GM21786 (cell line): ENCODE data around the gene AIFM3.
"Not testable (repeated sequence)": the region's sequence is repeated elsewhere in the genome, so short reads cannot be mapped to it uniquely, and the experiment has no call there.

Experiments used
- ATAC-seq: cut with Tn5 transposase; IDR thresholded peaks from one replicate; pipeline ENCODE4 v1.9.1; 2021; ENCODE audit not compliant: unreplicated experiment

AIFM3 gene

DNA sequence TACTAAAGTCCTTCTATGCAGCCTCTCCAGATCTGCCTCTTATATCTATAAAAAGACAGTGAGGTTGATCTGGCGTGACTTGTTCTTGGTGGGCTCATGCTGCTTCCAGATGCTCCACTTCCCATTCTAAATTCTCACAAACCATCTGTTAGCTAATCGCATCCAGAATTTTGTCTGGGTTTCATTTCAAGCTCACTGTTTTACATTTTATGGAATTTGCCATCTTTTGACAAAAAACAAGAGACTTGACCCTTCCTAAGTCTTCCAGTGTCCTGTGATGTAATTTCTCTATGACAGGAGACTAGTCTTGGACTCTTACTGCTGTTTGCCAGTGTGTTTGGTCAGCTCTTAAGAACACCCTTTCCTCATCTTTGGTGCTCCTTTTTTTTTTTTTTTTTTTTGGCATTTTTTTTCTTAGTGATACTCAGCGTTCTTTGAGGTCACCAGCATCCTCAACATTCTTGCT, 26.8 kb upstream of the AIFM3 start:
- no peak for ATAC-seq

GRCh38 chr22:20940904-20941385, 26.1 kb upstream of the AIFM3 start:
- no peak for ATAC-seq

DNA sequence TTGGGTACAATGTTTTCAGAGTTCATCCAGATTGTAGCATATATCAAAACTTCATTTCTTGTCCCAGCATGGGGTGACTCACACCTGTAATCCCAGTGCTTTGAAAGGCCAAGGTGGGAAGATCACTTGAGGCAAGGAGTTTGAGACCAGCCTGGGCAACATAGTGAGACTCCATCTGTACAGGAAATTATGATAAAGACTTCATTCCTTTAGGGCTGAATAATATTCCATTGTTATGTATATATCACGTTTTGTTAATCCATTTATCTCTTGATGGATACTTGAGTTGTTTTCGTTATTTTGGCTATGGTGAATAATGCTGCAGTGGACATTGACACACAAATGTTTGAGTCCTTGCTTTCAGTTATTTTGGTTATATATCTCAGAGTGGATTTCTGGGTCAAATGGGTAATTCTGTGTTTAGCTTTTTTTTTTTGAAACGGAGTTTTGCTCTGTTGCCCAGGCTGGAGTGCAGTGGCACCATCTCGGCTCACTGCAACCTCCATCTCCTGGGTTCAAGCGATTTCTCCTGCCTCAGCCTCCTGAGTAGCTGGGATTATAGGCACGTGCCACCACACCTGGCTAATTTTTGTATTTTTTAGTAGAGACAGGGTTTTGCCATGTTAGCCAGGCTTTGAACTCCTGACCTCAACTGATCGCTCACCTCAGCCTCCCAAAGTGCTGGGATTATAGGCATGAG, 24.7 kb upstream of the AIFM3 start:
- ATAC-seq, result not testable (repeated sequence)

DNA sequence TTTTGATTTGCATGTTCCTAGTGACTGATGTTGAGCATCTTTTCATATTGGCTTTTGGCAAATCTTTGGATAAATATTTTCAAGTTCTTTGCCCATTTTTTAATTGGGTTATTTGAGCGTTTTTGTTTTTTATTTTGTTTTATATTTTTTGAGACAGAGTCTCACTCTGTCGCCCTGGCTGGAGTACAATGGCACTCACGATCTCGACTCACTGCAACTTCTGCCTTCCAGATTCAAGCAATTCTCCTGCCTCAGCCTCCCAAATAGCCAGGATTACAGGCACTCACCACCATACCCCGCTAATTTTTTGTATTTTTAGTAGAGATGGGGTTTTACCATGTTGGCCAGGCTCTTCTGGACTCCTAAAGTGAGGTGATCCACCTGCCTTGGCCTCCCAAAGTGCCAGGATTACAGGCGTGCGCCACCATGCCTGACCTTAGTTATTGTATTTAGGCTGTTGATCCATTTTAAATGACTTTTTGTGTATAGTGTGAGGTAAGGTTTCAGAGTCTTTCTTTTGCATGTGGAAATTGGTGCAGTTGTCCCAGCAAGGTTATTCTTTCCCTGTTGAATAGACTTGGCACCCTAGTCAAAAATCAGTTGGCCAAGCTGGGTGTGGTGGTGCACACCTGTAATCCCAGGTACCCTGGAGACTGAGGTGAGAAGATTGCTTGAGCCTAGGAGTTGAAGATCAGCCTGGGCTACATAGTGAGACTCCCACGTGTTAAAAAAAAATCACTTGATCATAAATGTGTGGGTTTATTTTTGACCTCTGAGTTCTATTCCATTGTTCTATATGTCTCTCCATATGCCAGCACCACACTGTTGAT, 23.7 kb upstream of the AIFM3 start:
- ATAC-seq, result no peak

DNA sequence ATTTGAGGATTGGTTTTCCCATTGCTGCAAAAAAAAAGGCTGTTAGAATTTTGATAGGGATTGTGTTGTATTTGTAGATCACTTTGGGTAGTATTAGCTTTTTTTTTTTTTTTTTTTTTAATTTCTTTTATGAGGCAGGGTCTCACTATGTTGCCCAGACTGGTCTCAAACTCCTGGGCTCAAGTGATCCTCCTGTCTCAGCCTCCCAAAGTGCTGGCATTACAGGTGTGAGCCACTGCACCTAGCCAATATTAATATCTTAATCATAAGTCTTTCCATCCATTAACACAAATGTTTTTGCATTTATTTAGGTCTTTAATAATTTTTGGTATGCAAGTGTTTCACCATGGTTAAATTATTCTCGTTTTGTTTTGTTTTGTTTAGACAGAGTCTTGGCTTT, 23.0 kb upstream of the AIFM3 start:
- ATAC-seq, result no peak

DNA sequence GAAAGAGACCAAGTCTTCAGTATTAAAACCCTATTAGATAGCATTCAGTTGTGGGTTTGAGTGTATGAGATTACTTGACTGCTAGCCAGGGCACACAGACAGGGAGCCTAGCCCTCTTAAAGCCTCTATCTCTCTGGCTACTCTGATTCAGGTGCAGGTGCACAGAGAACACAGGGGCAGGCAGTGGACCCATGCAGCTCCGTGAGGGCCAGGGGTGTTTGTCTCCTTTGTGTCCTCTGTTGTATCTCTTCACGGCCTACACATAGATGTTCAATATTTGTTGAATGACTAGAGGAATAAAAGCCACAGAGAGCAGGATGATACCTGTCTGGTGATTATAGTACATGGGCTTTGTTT, 21.5 kb upstream of the AIFM3 start:
- ATAC-seq, result no peak

GRCh38 chr22:20946080-20946986, 20.7 kb upstream of the AIFM3 start:
- no peak for ATAC-seq

- ATAC-seq, result no peak
These were observed 20.1 kb upstream of the AIFM3 start for GRCh38 chr22:20946991-20947390.

DNA sequence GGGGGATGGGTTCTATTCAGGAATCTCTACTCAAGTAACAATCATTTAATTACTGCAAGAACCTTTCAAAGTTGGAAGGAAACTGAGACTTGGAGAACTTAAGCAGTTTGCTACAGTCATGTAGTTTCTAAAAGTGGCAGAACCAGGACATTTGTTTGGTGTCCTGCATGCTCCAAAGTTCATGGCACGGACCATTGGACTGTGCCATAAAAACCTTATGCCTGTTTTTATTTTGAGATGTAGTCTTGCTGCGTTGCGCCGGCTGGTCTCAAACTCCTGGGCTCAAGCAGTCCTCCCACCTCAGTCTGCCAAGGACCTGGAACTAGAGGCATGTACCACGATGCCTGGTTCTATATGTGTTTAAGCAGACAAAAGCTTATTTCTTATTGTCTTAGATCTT, 18.6 kb upstream of the AIFM3 start:
- ATAC-seq, result no peak

GRCh38 chr22:20948989-20949388, 18.1 kb upstream of the AIFM3 start:
- ATAC-seq, result no peak

- ATAC-seq, result no peak
These were observed 17.3 kb upstream of the AIFM3 start for GRCh38 chr22:20949698-20950183.

GRCh38 chr22:20951151-20951931, 15.7 kb upstream of the AIFM3 start:
- ATAC-seq, result no peak

DNA sequence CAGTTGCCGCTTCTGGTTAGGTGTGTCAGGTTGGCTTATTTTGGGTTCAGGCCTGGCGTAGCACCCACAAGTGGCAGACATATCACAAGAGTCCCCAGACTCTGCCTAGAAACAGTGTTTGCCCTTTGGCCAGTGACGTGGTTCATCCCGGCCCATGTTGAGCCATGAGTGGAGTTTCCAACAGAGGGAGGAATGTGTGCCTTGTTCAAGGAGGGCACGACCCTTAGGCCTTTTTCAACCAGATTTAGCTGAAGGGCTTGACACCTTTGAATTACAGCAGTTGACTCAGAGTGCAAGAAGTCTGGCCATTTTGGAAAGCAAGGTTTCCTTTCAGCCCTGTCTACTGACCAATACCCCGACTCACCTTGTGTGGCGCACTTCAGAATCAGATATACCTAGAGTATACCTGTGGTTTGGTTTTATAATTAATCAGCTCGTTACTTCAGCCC, 15.1 kb upstream of the AIFM3 start:
- no peak for ATAC-seq

DNA sequence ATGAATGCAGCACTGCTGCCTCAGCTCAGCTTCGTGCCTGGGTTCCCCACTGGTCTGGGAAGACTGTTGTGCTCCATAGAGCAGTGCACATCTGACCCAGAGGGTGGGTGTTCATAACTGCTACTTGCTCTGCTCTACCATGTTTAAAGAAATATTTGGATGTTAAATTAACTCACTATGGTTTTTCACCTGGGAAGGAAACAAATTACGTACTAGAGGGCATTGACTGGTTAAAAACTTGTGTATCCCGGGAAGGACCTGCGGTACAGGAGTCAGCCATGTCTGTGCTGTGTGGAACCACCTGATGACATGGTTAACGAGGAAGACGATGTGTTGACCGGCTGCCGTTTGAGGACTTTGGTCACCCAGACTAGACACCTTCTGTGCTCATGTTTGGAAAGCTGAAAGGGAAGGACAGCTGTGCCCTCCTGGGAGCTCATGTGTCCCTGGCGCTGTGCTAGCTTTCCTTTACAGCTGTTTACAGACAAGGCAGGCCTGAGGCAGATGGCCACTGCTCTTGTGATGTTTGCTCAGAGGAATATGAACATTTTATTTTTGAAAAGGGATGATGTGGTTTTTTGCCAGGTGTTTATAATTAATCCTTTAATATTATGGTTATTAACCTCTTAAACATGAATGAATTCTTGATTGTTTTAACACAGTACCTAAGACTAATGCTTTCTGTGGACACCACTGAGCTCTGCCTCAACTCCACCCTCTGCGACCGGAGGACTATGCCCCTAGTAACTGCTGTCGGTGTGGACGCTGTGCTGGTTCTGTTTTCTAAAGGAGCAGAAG, 14.3 kb upstream of the AIFM3 start:
- ATAC-seq, result no peak

- ATAC-seq, result no peak
These were observed 13.8 kb upstream of the AIFM3 start for GRCh38 chr22:20953342-20953608.

DNA sequence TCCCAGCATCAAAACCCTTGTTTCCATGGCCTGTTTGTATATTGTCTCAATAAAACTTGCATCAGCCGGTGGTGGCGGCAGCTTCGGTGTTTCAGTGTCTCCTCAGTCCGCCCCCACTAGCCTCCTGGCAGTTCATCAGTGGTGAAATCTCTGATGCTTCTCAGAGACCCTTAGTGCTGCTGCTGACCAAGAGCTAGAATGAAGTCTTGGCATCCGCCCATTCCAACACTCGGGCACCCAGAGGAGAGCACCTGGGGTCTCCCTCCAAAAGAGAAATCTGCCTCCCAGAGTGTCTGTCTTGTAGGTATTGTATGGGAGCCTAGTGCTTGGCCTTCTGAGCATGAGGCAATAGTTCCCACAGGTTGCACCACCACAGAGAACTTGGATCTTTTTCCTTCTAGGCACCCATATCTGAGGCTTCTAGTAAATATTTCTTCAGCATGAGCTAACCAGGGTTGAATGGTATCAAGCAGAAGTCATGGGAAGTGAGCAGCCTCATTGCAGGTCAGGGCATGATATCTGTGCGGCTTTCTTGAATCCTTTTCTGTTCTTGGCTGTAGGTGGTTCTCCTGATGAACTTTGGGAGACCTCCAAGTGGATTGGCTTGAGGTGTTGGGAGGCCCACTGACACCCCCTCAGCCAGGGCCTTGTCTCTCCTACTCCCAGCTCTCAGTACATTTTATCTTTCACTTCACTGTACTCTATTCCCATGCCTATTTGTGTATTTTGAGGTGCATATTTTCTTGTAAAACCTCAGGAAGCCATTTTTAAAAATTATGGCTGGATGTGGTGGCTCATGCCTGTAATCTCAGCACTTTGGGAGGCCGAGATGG, 13.2 kb upstream of the AIFM3 start:
- no peak for ATAC-seq

DNA sequence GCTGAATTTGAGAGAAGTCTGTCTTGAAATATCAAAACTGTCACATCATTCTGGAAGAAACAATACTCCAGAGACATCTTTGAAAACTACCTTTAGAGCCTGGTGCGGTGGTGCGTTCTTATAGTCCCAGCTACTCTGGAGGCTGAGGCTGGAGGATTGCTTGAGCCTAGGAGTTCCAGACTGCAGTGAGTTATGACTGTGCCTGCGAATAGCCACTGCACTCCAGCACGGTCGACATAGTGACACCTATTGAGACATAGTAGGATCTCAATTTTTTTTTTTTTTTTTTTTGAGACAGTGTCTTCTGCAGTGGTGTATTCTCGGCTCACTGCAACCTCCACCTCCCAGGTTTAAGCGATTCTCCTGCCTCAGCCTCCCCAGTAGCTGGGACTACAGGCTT, 11.5 kb upstream of the AIFM3 start:
- no peak for ATAC-seq

DNA sequence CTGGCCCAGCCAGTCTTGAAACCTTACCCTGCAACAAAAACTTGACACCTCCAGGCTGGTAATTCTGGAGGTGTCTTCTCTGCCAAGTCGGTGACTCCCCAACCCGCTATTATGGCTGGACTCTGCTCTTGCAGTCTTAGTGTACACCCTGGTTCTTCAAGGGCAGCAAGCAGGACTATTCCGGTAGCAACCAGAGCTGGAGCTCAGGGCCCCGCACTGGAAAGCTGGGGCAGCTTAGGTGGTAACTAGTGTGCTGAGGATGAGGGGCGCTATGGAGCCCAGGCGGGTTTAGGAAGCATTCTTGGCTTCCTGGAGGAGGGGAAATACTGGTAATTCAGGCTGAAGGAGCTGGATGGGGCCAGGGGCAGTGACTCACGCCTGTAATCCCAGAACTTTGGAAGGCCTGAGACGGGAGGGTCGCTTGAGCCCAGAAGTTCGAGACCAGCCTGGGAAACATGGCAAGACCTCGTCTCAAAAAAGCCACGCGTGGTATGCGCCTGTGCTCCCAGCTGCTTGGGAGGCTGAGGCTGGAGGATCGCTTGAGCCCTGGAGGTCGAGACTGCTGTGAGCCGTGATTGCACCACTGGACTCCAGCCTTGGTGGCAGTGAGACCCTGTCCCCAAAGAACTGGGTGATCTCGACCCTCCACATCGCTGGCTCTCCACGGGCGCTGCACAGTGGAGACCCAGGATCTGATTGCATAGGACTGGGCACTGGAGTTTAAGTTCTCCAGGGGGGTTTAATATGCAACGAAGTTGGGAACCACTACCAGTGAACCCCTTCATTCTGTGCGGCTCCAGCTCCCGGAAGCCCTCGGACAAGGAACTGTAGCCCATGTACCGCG, 10.6 kb upstream of the AIFM3 start:
- ATAC-seq, result no peak
